Activated CD4-positive, alpha-beta memory T cell treated with anti-CD3 and anti-CD28 coated beads for 36 hours (primary cell): ENCODE results near the gene KAZN. TPM values are rescaled to one million over a fixed set of nuclear protein-coding genes. Genes with fewer than 3 reads are reported as not detected.
A peak's percentile ranks its signal among the peaks of the same experiment; 100 is the strongest.

ENCODE experiments used
- CTCF ChIA-PET: fragments of 350-600 bp; sonication (Branson Sonifier 250); formaldehyde crosslinking; loops from one replicate; lab custom pipeline; 2021; ENCODE audit warnings: antibody characterized with exemption, inconsistent platforms; lab: Charles Lee
- POLR2A ChIA-PET: fragments of 350-600 bp; sonication (Branson Sonifier 250); formaldehyde crosslinking; loops from one replicate; lab custom pipeline; 2021; ENCODE audit warnings: antibody characterized with exemption; lab: Charles Lee
- DNase-seq: peaks from one replicate; pipeline ENCODE4 v3.0.0-alpha.2; 2020
- H3K27ac Mint-ChIP-seq: one replicate; pipeline ENCODE4 v1.8.0; 2021; ENCODE audit warnings: mixed read lengths
- H3K27me3 Mint-ChIP-seq: one replicate; pipeline ENCODE4 v1.8.0; 2021; ENCODE audit warnings: mixed read lengths
- H3K36me3 Mint-ChIP-seq: one replicate; pipeline ENCODE4 v1.8.0; 2021; ENCODE audit warnings: mixed read lengths
- H3K4me1 Mint-ChIP-seq: one replicate; pipeline ENCODE4 v1.8.0; 2021; ENCODE audit warnings: low read depth, mixed read lengths
- H3K4me3 Mint-ChIP-seq: one replicate; pipeline ENCODE4 v1.8.0; 2021; ENCODE audit warnings: mild to moderate bottlenecking, mixed read lengths
- H3K9me3 Mint-ChIP-seq: one replicate; pipeline ENCODE4 v1.8.0; 2021; ENCODE audit warnings: mixed read lengths
- intact Hi-C: fragments of 100-400 bp; cut with micrococcal nuclease; formaldehyde crosslinking; loops from one replicate; pipeline ENCODE4 v1.15.1; 2023
- total RNA-seq, 2 experiments: library from RNA; stranded (reverse); gene quantifications; one replicate each; pipeline ENCODE4 v1.2.3, GENCODE V29; 2021

KAZN gene
- total RNA-seq, 2 experiments from 2014 or later: 0.31 to 0.33 TPM

DNA sequence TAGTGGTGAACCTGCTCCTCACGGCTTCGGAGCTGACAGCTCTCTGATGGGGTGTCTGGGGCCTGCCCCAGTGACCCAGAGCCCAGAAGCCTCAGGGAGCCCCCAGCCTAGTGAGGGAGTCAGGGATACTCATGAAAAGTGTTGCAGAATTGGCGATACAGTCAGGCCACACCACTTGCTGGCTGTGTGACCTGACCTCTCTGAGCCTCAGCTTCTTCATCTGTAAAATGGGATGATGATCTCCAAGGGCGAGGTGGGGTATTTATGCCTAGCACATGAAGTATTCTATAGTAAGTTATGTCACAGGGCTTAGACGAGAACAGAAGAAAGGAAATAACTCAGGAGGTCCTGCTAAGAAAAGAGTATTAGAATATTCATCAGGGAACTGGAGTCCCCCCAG lies 556.7 kb downstream of the KAZN start:
- Mint-ChIP-seq H3K27me3 (peaks cover 28% of the 10 kb centered on the region), H3K9me3 (no peaks in the 10 kb centered on the region), H3K4me1 (peaks cover 25% of the 10 kb centered on the region), H3K27ac (no peak overlapping the region), H3K36me3 (no peaks in the 10 kb centered on the region), H3K4me3 (no peak overlapping the region)
- intact Hi-C loops: no loop called here
- ChIA-PET POLR2A (no interaction called here), CTCF (interaction anchor here (0.8 kb wide), 1 partner anchor 117 kb away, joined by 3 read pairs; no protein-coding TSS in a partner anchor)
- DNase-seq: no peak

DNA sequence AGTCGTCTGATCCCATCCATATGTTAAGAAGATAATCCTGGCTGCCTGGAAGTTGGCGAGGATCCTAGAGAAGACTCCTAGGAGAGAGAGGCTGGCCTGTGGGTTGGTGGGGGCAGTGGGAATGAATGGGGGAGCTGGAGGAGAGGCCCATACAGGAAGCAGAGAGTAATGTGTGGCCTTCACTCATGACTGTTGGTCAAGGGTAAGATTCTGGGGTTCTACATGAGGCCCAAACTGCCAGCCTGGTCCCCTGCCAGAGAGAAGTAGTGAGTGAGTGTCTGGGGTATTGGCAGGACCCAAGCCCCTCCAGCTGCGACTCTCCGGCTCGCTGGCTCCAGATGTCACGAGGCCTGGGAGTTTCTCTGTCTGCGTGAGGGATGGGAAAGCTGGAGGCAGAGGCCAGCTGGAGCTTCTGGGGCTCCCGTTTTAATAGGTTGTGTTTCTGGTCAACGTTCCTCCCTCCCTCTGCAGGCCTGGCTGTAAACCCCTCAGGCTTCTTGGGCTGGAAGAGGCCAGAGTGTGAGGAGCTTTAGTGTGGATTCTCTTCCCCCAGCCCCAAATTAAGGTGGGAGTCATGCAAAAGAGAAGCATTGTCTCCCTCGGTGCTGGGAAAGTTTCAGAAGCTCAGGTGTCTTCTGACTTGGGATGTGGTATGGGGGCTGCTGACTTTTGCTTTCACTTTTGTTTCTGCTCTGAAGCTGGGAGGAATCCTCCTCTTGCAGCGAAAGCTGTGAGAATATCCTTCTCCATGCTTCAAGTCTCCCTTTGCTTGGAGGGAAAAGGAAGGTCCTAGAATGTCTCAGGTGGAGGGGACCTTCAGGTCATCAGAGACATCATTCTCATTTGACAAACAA lies 557.6 kb downstream of the KAZN start:
- peaks cover 23% of the 10 kb centered on the region for H3K27me3 Mint-ChIP-seq
- H3K36me3 Mint-ChIP-seq: no peaks in the 10 kb centered on the region
- intact Hi-C loops: no loop called here
- ChIA-PET POLR2A (no interaction called here), CTCF (interaction anchor here (1.5 to 1.6 kb wide), 2 partner anchors 27 to 149 kb away, joined by 4 read pairs; no protein-coding TSS in a partner anchor)
- no peaks in the 10 kb centered on the region for H3K9me3 Mint-ChIP-seq
- H3K4me3 Mint-ChIP-seq: no peak overlapping the region
- peaks cover 25% of the 10 kb centered on the region for H3K4me1 Mint-ChIP-seq
- DNase-seq: peak; percentile 16
- H3K27ac Mint-ChIP-seq: no peak overlapping the region

DNA sequence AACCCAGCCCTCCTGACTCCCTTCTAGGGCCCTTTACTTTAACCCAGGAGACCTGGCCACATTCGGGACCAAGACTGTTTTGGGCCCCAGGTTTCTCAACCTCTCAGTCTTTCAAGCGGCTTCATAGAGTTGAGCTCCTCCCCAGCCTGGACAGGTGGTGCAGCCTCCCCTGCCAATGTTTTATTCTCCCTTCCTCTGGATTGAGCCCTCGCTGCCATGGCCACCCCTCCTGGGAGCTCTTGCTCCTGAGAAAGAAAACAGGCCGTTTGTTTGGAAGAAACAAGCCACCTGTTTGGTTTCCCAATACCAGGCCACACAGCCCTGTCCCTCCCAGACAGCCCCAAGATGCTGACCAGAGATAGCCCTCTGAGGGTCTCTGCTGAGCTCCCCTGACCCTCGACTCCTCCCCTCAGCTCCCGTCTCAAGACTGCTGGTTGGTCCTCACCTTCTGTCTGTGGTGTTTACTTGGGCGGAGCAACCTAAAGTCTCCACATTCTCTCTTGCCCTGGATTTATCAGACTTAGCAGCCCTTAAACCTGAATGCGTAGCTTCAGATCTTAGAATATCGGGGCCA lies 558.4 kb downstream of the KAZN start:
- no peak overlapping the region for H3K27ac Mint-ChIP-seq
- intact Hi-C loops: no loop called here
- DNase-seq: no peak
- H3K27me3 Mint-ChIP-seq: peaks cover 19% of the 10 kb centered on the region
- H3K4me1 Mint-ChIP-seq: peaks cover 25% of the 10 kb centered on the region
- H3K4me3 Mint-ChIP-seq: no peak overlapping the region
- ChIA-PET CTCF (interaction anchor here (1.5 to 1.6 kb wide), 2 partner anchors 27 to 148 kb away, joined by 4 read pairs; no protein-coding TSS in a partner anchor), POLR2A (no interaction called here)
- no peaks in the 10 kb centered on the region for H3K36me3 Mint-ChIP-seq
- no peaks in the 10 kb centered on the region for H3K9me3 Mint-ChIP-seq

GRCh38 chr1:15157524-15158399 lies 559.3 kb downstream of the KAZN start:
- Mint-ChIP-seq H3K27ac (no peak overlapping the region), H3K4me3 (no peak overlapping the region), H3K4me1 (peaks cover 23% of the 10 kb centered on the region), H3K27me3 (peaks cover 12% of the 10 kb centered on the region), H3K36me3 (no peaks in the 10 kb centered on the region), H3K9me3 (no peaks in the 10 kb centered on the region)
- intact Hi-C loops: no loop called here
- ChIA-PET CTCF (interaction anchor here (1.1 to 1.6 kb wide), 3 partner anchors 28 to 167 kb away, joined by 3 to 4 read pairs (median 3); no protein-coding TSS in a partner anchor), POLR2A (no interaction called here)
- DNase-seq: no peak

DNA sequence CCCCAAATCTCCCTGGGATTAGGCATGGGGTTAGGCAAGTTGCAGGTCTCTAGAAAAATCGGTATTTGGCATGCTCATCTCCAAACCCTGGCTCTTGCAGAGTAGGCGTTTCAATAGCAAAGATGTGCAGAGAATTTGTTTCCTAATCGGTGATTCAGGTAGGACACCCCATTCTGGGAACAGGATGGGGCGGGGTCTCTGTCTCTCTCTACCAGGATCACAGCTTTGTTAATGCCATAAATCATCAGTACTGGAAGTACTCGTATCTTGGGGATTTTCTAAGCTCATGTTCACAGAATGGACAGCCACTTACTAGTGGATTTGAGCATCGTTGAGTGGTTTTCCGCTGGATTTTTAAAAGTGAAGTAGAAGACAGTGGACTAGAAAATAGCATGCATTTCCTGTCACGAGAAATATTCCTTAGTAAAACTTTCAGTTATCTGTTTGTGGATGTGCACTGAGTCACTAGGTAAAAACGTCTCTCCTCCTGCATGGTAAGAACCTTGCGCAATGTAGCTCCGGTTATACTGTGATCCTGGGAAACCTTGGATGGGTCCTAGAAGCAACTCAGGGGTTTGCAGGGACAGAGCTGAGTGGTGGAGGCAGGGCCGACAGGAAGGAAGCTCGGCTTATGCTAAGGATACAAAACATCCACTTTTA lies 560.2 kb downstream of the KAZN start:
- DNase-seq: no peak
- CTCF ChIA-PET: interaction anchor here (1.1 to 1.3 kb wide), 2 partner anchors 146 to 166 kb away, joined by 3 read pairs; no protein-coding TSS in a partner anchor
- H3K4me1 Mint-ChIP-seq: peaks cover 19% of the 10 kb centered on the region
- peaks cover 8% of the 10 kb centered on the region for H3K27me3 Mint-ChIP-seq
- intact Hi-C loops: no loop called here
- no peaks in the 10 kb centered on the region for H3K36me3 Mint-ChIP-seq
- H3K9me3 Mint-ChIP-seq: no peaks in the 10 kb centered on the region
- POLR2A ChIA-PET: no interaction called here
- H3K27ac Mint-ChIP-seq: no peak overlapping the region
- no peak overlapping the region for H3K4me3 Mint-ChIP-seq

DNA sequence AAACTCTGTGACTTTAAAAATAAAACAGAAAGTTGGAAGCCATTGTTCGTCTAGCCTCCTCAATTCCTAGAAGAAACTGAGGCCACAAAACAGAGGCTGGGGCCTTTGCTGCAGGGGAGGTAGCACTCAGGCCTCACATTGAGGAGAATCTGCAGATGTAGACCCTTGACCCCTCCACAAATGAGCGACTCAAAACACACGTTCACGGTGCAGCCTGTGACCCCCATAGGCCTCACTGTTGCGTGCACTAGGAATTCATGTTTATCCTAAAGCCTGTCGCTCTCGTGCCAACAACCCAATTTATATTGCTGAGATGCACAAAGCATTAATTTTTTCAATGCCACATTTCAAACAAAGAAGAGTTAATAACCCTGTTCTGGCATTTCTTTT lies 560.7 kb downstream of the KAZN start:
- DNase-seq: no peak
- POLR2A ChIA-PET: no interaction called here
- CTCF ChIA-PET: interaction anchor here (1.3 kb wide), 1 partner anchor 146 kb away, joined by 3 read pairs; no protein-coding TSS in a partner anchor
- Mint-ChIP-seq H3K4me1 (peaks cover 18% of the 10 kb centered on the region), H3K4me3 (no peak overlapping the region), H3K36me3 (no peaks in the 10 kb centered on the region), H3K9me3 (no peaks in the 10 kb centered on the region), H3K27me3 (peaks cover 8% of the 10 kb centered on the region), H3K27ac (no peak overlapping the region)
- intact Hi-C loops: no loop called here

GRCh38 chr1:15160626-15161025 lies 562.1 kb downstream of the KAZN start:
- Mint-ChIP-seq H3K9me3 (no peaks in the 10 kb centered on the region), H3K4me1 (peaks cover 9% of the 10 kb centered on the region), H3K27ac (no peak overlapping the region), H3K4me3 (no peak overlapping the region), H3K27me3 (peaks cover 2% of the 10 kb centered on the region), H3K36me3 (no peaks in the 10 kb centered on the region)
- ChIA-PET CTCF (no interaction called here), POLR2A (no interaction called here)
- intact Hi-C loops: no loop called here
- DNase-seq: no peak

DNA sequence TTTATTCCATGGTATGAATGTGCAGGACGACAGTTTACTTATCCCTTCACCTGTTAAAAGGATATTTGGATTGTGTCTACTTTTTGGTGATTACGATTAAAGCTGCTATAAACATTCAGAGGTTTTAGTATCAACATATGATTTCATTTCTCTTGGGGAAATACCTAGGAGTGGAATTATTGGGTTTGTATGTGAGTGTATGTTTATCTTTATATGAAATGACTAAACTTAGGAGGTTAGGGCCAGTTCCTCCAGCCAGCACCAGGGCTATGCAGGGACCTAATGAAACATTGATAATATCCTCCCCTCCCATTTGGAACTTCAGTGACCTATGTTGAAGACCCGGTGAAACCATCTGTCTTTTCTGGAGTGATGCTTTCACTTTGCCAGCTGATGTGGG lies 568.9 kb downstream of the KAZN start:
- intact Hi-C loops: loop anchor here (5.0 kb wide), 1 partner anchor 35 kb away; no protein-coding TSS in a partner anchor
- Mint-ChIP-seq H3K4me1 (no peaks in the 10 kb centered on the region), H3K27ac (no peak overlapping the region), H3K27me3 (peaks cover 10% of the 10 kb centered on the region), H3K9me3 (no peaks in the 10 kb centered on the region), H3K36me3 (no peaks in the 10 kb centered on the region), H3K4me3 (no peak overlapping the region)
- DNase-seq: no peak
- POLR2A ChIA-PET: no interaction called here
- CTCF ChIA-PET: no interaction called here
